IgD-negative memory B cell (primary cell): ENCODE results near the gene FOXA2. TPM values are rescaled to one million over a fixed set of nuclear protein-coding genes. Genes with fewer than 3 reads are reported as not detected.
A peak's percentile ranks its signal among the peaks of the same experiment; 100 is the strongest.

Source experiments
- H3K27ac Mint-ChIP-seq, 3 donors: one replicate each; pipeline ENCODE4 v1.8.0; 2020 to 2022; ENCODE audit warnings: mild to moderate bottlenecking in 3 of 3, mixed read lengths in 3 of 3, moderate library complexity in 1 of 3
- H3K27me3 Mint-ChIP-seq: one replicate; pipeline ENCODE4 v1.8.0; 2021; ENCODE audit warnings: mixed read lengths
- H3K36me3 Mint-ChIP-seq: one replicate; pipeline ENCODE4 v1.8.0; 2020; ENCODE audit warnings: mild to moderate bottlenecking, mixed read lengths
- H3K4me1 Mint-ChIP-seq, 3 donors: one replicate each; pipeline ENCODE4 v1.8.0; 2020 to 2022; ENCODE audit warnings: mixed read lengths in 3 of 3, mild to moderate bottlenecking in 1 of 3
- H3K4me3 Mint-ChIP-seq, 4 donors: one replicate each; pipeline ENCODE4 v1.8.0; 2020 to 2022; ENCODE audit warnings: mild to moderate bottlenecking in 4 of 4, mixed read lengths in 4 of 4, moderate library complexity in 3 of 4
- H3K9me3 Mint-ChIP-seq, 3 donors: one replicate each; pipeline ENCODE4 v1.8.0; 2020 to 2021; ENCODE audit warnings: mixed read lengths in 3 of 3, mild to moderate bottlenecking in 1 of 3
- polyA plus RNA-seq: library from polyadenylated mRNA; unstranded; fragments of 300-500 nt; fragmentation: Illumina TruSeq; gene quantifications from one replicate; pipeline ENCODE4 v1.2.3, GENCODE V29; 2021

The FOXA2 gene
- polyA plus RNA-seq, 1 donor from 2014 or later, result not detected

DNA sequence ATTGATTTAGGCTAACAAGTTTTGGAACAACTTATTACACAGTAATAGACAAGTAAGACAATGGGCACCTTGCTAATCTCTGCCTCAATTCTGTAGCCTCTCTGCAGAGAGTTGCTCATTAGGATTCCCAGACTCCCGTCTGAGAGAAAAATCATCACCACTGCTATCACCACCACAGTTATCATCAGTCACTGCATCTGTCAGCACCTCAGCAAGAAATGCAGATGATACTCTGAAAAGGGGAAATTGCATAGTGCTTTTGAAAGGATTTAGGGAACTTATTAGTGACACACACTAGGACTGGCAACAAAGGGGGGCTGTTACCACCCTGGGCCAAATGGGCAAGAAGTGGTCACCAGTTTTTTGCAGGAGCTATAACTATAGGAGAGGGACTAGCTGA, 39.9 kb downstream of the FOXA2 start:
- H3K27me3 Mint-ChIP-seq, result no peaks in the 10 kb centered on the region
- H3K4me3 Mint-ChIP-seq, result no peak overlapping the region
- peaks cover 2 to 5% (median 2%) of the 10 kb centered on the region in 3 donors for H3K9me3 Mint-ChIP-seq
- no peaks in the 10 kb centered on the region for H3K4me1 Mint-ChIP-seq
- H3K36me3 Mint-ChIP-seq, result no peaks in the 10 kb centered on the region
- no peak overlapping the region for H3K27ac Mint-ChIP-seq

DNA sequence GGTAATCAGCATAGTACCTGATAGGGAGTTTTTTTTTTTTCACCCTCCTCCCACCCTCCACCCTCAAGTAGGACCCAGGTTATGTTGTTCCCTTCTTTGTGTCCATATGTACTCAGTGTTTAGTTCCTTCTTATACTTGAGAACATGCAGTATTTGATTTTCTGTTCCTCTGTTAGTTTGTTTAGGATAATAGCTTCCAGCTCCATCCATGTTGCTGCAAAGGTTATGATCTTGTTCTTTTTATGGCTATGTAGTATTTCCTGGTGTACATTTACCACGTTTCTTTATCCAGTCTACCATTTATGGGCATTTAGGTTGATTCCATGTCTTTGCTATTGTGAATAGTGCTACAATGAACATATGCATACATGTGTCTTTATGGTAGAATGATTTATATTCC, 41.9 kb downstream of the FOXA2 start:
- H3K36me3 Mint-ChIP-seq, result no peaks in the 10 kb centered on the region
- H3K27me3 Mint-ChIP-seq, result no peaks in the 10 kb centered on the region
- peak overlapping the region in 1 of 3 donors; percentile 4 for H3K27ac Mint-ChIP-seq

DNA sequence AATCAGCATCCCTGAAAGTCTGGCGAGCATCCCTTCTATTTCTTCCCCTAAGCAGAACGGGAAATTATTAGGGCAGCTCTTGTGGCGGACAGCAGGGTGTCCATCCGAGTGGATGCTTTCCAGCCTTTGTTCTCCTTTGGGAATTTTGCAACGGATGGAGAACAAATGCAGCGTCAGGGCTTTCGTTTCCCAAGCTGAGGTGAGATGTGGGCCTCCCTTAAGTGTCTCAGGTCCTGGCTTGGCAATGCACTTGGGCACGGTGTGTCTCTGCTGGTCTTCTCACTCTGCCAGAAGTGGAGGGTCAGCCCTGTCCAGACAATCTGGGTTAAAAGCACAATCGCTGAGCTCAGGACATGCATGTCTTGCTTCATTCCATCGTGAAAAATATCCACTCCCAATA, 43.5 kb downstream of the FOXA2 start:
- H3K36me3 Mint-ChIP-seq, result no peaks in the 10 kb centered on the region
- H3K4me3 Mint-ChIP-seq, result no peak overlapping the region
- no peak overlapping the region for H3K27ac Mint-ChIP-seq
- no peaks in the 10 kb centered on the region for H3K27me3 Mint-ChIP-seq
- peaks cover 2 to 5% (median 2%) of the 10 kb centered on the region in 3 donors for H3K9me3 Mint-ChIP-seq
- H3K4me1 Mint-ChIP-seq, result no peaks in the 10 kb centered on the region

More for the DNA sequence above, 41.9 kb downstream of the FOXA2 start:
- Mint-ChIP-seq H3K9me3 (peaks cover 0 to 5% (median 2%) of the 10 kb centered on the region in 3 donors), H3K4me3 (no peak overlapping the region), H3K4me1 (no peaks in the 10 kb centered on the region)

DNA sequence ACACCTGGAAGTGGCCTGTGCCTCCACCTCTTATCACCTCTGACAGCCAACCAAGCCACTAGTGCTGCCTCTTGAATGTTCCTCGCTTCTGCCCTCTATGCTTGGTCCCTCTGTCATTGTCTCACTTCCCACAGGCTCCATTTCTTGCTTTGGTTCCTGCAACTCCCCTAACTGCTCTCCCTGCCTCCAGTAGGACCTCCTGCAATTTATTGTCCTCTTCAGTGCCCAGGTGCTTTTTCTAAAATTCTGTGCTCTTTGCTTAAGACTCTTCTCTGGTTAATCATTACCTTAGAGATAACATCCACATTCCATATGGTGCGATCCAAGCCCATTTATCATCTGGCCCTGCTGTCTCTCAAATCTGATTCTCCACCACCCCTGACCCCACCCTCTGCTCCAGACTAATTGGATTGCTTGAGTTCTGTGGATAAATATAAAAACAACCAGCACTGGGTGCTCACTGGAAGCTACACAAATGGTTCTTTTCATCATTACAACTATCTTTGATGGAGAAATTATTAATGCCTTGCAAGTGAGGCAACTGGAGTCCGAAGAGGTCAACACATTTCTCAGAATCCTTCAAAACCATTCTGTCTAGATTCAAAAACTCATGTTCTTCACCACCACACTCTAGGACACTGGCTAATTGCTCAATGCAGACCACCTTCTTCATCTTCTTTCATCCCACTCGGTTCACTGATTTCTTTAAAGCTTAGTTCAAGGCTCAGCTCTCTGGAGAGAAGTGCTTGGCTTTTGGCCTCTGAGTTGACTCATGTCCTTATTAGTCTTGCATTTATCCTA, 47.2 kb downstream of the FOXA2 start:
- Mint-ChIP-seq H3K4me3 (no peak overlapping the region), H3K27me3 (peaks cover 1% of the 10 kb centered on the region), H3K27ac (no peak overlapping the region), H3K9me3 (peaks cover 0 to 2% (median 0%) of the 10 kb centered on the region in 3 donors), H3K4me1 (no peaks in the 10 kb centered on the region), H3K36me3 (no peaks in the 10 kb centered on the region)

DNA sequence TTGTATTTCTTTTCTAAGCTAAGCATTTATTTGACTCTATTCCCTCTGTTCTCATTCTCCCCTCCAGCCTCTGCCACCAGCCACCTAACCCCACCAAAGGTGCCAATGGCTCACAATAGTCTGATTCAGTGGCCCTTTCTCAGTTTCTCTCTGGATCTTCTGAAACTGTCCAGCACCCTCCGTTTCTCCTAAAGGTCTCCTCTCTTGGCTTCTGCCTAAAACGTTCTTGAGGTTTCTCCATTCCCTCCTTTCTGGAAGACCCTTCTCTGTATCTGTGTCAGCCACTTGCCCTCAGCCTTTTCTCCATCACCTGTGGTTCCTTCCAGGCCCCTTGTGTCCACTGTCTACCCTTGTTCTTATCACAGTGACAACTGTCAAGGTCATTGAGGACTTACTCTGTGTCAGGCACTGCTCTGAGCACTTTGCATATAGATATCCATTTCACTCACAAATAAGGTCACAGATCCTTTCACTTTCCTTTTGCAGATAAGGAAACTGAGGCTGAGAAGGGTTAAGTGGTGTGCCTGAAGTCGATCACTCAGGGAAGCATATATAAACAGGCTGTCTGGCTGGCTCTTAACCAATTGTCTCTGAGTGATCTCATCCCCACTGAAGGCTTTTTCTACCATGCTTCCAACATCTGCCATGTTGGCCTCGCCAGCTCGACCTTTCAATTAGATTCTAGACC, 48.1 kb downstream of the FOXA2 start:
- peaks cover 1% of the 10 kb centered on the region for H3K27me3 Mint-ChIP-seq
- H3K36me3 Mint-ChIP-seq, result no peaks in the 10 kb centered on the region
- no peak overlapping the region for H3K4me3 Mint-ChIP-seq
- H3K4me1 Mint-ChIP-seq, result no peaks in the 10 kb centered on the region
- no peak overlapping the region for H3K27ac Mint-ChIP-seq
- H3K9me3 Mint-ChIP-seq, result peaks cover 0 to 2% (median 0%) of the 10 kb centered on the region in 3 donors

DNA sequence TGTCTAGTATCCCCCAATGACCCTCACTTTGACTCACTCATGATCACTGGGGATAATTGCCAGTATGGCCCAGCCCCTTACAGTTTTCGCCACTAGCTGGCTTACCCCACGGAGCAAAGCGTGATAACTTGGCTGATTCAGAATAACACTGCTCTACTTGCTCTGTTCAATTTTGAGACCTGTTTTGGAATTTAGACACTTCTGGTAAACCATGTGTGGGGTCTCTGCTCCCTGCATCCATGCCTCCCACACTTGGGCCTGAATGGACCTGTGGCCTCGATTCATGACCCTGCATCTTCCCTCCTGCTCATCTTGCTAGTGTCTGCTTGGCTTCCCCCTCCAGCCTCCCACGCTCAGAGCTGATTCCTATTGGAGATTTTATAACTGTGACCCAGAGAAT, 48.9 kb downstream of the FOXA2 start:
- H3K4me3 Mint-ChIP-seq, result no peak overlapping the region
- peaks cover 0 to 4% (median 2%) of the 10 kb centered on the region in 3 donors for H3K9me3 Mint-ChIP-seq
- no peak overlapping the region for H3K27ac Mint-ChIP-seq
- peaks cover 2% of the 10 kb centered on the region for H3K36me3 Mint-ChIP-seq
- H3K4me1 Mint-ChIP-seq, result peaks cover 0 to 1% (median 0%) of the 10 kb centered on the region in 3 donors
- H3K27me3 Mint-ChIP-seq, result peaks cover 1% of the 10 kb centered on the region

DNA sequence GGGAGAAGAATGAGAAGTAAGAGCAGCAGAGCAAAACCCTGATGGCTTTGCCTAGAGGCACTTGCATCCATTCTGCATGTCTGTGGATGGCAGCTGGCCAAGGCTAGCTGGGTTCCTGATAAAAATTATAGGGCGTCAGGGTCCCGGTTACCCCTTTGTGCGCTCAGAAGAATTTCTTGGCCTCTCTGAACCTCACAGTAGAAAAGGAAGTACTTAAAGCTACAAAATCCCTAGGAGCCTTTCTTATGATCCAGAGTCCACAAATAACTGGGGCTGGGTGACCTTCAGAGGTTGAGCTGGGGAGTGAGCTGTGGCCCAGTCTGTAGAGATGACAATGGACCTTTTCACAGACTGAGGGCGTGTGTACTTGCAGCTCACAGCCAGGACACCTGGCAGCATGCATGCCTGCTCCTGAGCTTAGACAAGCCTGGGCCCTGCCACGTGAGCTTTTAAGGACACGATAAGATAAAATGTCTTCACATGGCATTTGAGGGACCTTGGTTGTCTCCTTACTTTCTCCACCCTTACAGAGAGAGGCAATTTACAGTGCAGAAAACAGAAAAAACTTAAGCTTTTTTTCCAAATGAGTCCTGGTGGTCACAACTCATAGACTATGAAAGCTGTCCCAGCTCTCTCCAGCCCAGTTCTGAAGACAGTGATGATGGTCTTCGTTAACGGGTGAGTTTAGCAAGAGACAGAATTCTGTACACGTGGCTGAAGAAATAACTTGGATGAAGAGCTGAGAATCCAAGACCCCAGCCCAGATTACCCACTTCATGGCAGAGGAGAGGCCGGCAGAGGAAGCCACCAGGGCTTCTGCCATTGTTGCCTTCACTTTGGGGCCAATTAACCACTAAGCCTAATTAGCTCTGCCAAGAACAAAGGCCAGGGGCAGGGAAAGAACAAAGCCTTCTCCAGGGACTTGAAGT, 50.3 kb downstream of the FOXA2 start:
- Mint-ChIP-seq H3K27me3 (peaks cover 1% of the 10 kb centered on the region), H3K9me3 (peaks cover 0 to 4% (median 2%) of the 10 kb centered on the region in 3 donors), H3K4me1 (peaks cover 0 to 1% (median 0%) of the 10 kb centered on the region in 3 donors), H3K36me3 (peaks cover 2% of the 10 kb centered on the region), H3K27ac (no peak overlapping the region), H3K4me3 (no peak overlapping the region)

DNA sequence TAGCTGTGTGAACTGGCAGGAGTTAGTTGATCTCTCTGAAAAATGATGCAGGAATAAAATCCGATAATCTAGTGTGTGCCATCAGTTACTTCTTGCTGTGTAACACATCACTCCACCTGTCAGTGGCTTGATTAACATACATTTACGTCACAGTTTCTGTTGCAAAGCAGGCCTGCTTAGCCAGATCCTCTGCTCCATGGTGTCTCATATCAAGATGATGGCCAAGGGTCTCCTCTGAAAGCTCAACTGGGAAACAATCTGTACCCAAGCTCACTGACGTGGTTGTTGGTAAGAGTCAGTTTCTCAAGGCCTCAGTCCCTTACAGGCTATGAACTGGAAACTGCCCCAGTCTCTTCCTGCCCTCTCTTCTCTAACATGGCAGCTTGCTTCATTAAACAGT, 51.8 kb downstream of the FOXA2 start:
- Mint-ChIP-seq H3K27ac (no peak overlapping the region), H3K27me3 (peaks cover 1% of the 10 kb centered on the region), H3K4me3 (no peak overlapping the region), H3K9me3 (peaks cover 0 to 4% (median 2%) of the 10 kb centered on the region in 3 donors), H3K36me3 (peaks cover 2% of the 10 kb centered on the region), H3K4me1 (peaks cover 0 to 1% (median 0%) of the 10 kb centered on the region in 3 donors)

DNA sequence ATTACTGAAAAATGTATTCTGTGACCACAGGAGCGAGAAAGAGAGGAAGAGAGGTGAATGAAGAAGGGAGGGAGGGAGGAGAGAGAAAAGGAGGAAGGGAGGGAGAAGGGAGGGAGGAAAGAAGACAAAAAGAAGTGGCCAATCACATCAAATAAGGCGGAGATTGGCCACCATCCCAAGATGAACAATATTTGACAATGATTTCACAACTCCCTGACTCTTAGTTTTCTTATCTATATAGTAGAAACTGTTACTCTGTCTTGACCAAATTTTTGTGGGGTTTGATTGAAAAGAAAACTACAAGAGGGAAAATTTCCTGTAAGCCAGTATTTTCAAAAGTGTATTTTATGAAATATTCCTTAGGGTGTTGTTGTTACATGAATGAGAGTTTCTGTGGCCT, 52.6 kb downstream of the FOXA2 start:
- H3K9me3 Mint-ChIP-seq, result peaks cover 0 to 4% (median 2%) of the 10 kb centered on the region in 3 donors
- no peak overlapping the region for H3K4me3 Mint-ChIP-seq
- H3K27ac Mint-ChIP-seq, result no peak overlapping the region
- peaks cover 2% of the 10 kb centered on the region for H3K36me3 Mint-ChIP-seq
- H3K27me3 Mint-ChIP-seq, result peaks cover 1% of the 10 kb centered on the region
- H3K4me1 Mint-ChIP-seq, result peaks cover 0 to 1% (median 0%) of the 10 kb centered on the region in 3 donors

DNA sequence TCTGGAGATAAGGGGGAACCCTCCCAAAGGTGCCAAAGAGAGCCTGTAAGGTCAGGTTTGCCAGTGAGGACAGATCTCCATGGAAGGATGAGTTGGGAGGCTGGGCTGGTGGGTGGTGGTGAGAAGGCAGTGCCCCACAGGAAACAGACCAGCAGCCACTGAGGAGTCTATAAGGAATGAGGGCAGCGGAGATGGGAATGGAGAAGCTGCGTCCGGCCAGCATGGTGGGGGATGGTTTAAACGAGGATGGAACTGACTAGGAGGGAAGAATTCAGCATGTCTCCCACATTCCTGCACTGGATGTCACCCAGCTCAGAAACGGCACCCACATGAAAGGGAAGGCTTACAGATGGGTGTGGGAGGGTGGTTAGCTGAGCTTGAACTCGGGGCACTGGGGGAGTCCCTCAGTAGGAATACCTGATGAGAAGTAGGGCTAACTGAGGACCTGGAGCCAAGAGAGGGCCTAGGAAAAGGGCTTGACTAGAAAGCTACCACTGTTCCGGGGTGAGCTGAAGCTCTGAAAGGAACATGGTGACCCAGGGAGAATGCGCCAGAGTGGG, 53.2 kb downstream of the FOXA2 start:
- peaks cover 0 to 1% (median 0%) of the 10 kb centered on the region in 3 donors for H3K4me1 Mint-ChIP-seq
- peak overlapping the region in 1 of 3 donors; percentile 20 for H3K27ac Mint-ChIP-seq
- H3K4me3 Mint-ChIP-seq, result no peak overlapping the region
- H3K9me3 Mint-ChIP-seq, result peaks cover 0 to 4% (median 0%) of the 10 kb centered on the region in 3 donors
- H3K27me3 Mint-ChIP-seq, result peaks cover 1% of the 10 kb centered on the region
- H3K36me3 Mint-ChIP-seq, result peaks cover 2% of the 10 kb centered on the region
